Mesendoderm (in vitro differentiated cells): ENCODE results near the gene DCXR.

Experiments used
- DNase-seq: peaks from one replicate; pipeline ENCODE4 v3.0.0; 2013
- H2AK5ac ChIP-seq: 2 replicates; pipeline ENCODE4 v1.6.1; 2013; ENCODE audit warnings: low read length, inconsistent platforms
- H2BK120ac ChIP-seq: 2 replicates; pipeline ENCODE4 v1.6.1; 2013; ENCODE audit warnings: low read depth, mild to moderate bottlenecking, low read length, moderate library complexity, mixed read lengths
- H2BK15ac ChIP-seq: replicated peaks from 2 replicates; pipeline ENCODE4 v1.6.1; 2013; ENCODE audit warnings: low read depth, mild to moderate bottlenecking, moderate library complexity
- H2BK5ac ChIP-seq: 2 replicates; pipeline ENCODE4 v1.6.1; 2013; ENCODE audit warnings: low read length, inconsistent platforms
- H3K18ac ChIP-seq: 2 replicates; pipeline ENCODE4 v1.6.1; 2013; ENCODE audit warnings: mild to moderate bottlenecking, low read length, mixed read lengths
- H3K23ac ChIP-seq: one replicate; pipeline ENCODE4 v1.6.1; 2013; ENCODE audit warnings: low read length
- H3K27ac ChIP-seq: 2 replicates; pipeline ENCODE4 v1.5.1; 2013; ENCODE audit warnings: low read depth, mild to moderate bottlenecking, inconsistent platforms, low read length, moderate library complexity
- H3K27me3 ChIP-seq: 2 replicates; pipeline ENCODE4 v1.6.1; 2013; ENCODE audit warnings: low read length, control low read depth, mild to moderate bottlenecking, inconsistent platforms; ENCODE audit not compliant: insufficient read depth, poor library complexity
- H3K36me3 ChIP-seq: 2 replicates; pipeline ENCODE4 v1.6.1; 2013; ENCODE audit warnings: low read length, inconsistent platforms; ENCODE audit not compliant: control insufficient read depth, insufficient read depth
- H3K4ac ChIP-seq: one replicate; pipeline ENCODE4 v1.6.1; 2013; ENCODE audit warnings: low read depth, mild to moderate bottlenecking, low read length, moderate library complexity
- H3K4me1 ChIP-seq: 2 replicates; pipeline ENCODE4 v1.6.1; 2013; ENCODE audit warnings: low read depth, low read length, inconsistent platforms; ENCODE audit not compliant: control insufficient read depth
- H3K4me2 ChIP-seq: 2 replicates; pipeline ENCODE4 v1.6.1; 2013; ENCODE audit warnings: low read length
- H3K4me3 ChIP-seq: 2 replicates; pipeline ENCODE4 v1.5.1; 2013; ENCODE audit warnings: mild to moderate bottlenecking, low read length
- H3K56ac ChIP-seq: one replicate; pipeline ENCODE4 v1.6.1; 2013; ENCODE audit warnings: low read length
- H3K79me1 ChIP-seq: 2 replicates; pipeline ENCODE4 v1.6.1; 2013; ENCODE audit warnings: low read length, inconsistent platforms
- H3K79me2 ChIP-seq: 2 replicates; pipeline ENCODE4 v1.6.1; 2013; ENCODE audit warnings: mild to moderate bottlenecking, low read length; ENCODE audit not compliant: control insufficient read depth, insufficient read depth
- H3K9ac ChIP-seq: 2 replicates; pipeline ENCODE4 v1.6.1; 2013; ENCODE audit warnings: low read length, inconsistent platforms
- H4K5ac ChIP-seq: one replicate; pipeline ENCODE4 v1.6.1; 2013; ENCODE audit warnings: low read length
- H4K8ac ChIP-seq: one replicate; pipeline ENCODE4 v1.6.1; 2013; ENCODE audit warnings: low read depth, mild to moderate bottlenecking, control low read depth, low read length, moderate library complexity
- WGBS: extraction: QIAGEN DNeasy Blood & Tissue Kit; methylation state at CpG from one replicate; pipeline ENCODE4 v1.1.7; 2013; ENCODE audit warnings: low lambda C conversion rate, missing lambda C conversion rate; ENCODE audit not compliant: insufficient coverage; ENCODE audit errors: extremely low coverage; 5-methylcytosine and 5-hydroxymethylcytosine counted together

The DCXR gene

DNA sequence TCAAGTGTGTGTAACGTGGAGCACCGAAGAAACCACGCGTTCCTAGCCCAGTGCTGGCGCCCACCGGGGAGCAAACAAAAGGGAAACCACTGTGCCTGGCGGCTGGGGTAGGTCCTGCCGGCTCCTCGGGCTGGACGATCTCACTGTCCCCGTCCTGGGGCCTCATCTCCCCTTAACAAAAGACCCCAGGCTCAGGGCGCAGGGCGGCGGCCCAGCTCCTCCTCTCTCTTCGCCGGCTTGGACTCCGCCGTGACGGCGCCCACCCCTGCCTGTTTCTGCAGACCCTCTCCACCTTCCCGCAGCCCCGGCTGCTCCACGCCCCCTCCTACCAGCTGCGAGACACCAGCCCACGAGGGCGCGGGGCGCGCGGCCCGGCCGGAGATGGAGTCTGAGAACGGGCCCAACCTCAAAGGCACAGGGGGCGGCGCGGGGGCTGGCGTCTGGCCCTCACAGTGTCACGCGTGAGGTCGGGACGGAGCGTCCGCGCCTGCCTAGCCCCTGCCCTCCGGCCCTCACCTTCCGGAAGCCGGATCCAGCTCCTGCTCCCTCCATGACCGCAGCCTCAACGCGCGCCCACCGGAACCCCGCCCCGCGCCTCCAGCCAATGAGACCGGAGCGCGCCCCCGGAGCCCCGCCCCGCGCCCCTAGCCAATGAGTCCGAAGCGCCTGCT is 15.1 kb downstream of the DCXR start, which contains the start of gene CENPX:
CENPX (minus strand) TSS at position 569 of the 671 bp plus-strand sequence; CDS start at position 552, 17 bp downstream.
- Histone ChIP-seq H3K23ac (peak within 1 kb of the TSS; percentile 80), H3K36me3 (no peaks in the 10 kb centered on the region), H3K27me3 (no peaks in the 10 kb centered on the region), H3K4me1 (no peaks in the 10 kb centered on the region), H3K9ac (peak within 1 kb of the TSS; percentile 96), H3K4ac (no peak within 1 kb of the TSS), H3K27ac (no peak within 1 kb of the TSS), H3K79me2 (peaks cover 8% of the 10 kb centered on the region), H3K4me3 (peak within 1 kb of the TSS; percentile 91), H2BK5ac (no peak within 1 kb of the TSS), H2AK5ac (peak within 1 kb of the TSS; percentile 38), H2BK120ac (no peak within 1 kb of the TSS), H4K5ac (no peak within 1 kb of the TSS), H2BK15ac (no peak within 1 kb of the TSS), H4K8ac (no peak within 1 kb of the TSS), H3K79me1 (peaks cover 8% of the 10 kb centered on the region), H3K18ac (peak within 1 kb of the TSS; percentile 11), H3K56ac (peak within 1 kb of the TSS; percentile 98), H3K4me2 (peak within 1 kb of the TSS; percentile 98)
- WGBS, result no CpG with 5 or more reads among the region's 64 CpGs
- no peak for DNase-seq

DNA sequence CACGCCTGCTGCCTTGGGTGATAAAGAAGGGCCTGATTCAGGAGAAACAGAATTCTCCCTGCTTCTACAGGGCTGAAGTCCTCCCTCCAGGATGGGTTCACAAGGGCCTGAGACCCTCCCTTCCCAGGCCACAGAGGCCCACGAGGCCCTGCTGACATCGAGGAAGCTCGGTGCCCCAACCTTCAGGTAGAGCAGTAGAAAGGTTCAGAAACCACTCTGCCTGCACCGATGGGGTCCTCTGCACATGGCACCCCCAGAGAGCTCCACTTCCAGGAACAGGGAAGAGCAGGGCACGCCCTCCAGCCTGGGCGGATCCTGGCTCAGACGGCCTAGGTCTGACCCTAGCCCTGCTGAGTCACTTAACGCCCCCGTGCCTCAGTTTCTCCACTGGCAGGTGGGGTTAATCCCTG is 15.6 kb downstream of the DCXR start:
- Histone ChIP-seq H3K4me2 (peak overlapping the region; percentile 82), H2AK5ac (peak overlapping the region; percentile 38), H3K4ac (no peak overlapping the region), H3K4me1 (no peaks in the 10 kb centered on the region), H3K79me1 (peaks cover 8% of the 10 kb centered on the region), H3K27ac (no peak overlapping the region), H2BK5ac (no peak overlapping the region), H3K23ac (peak overlapping the region; percentile 80), H3K27me3 (no peaks in the 10 kb centered on the region), H2BK120ac (no peak overlapping the region), H3K56ac (peak overlapping the region; percentile 98), H3K18ac (no peak overlapping the region), H3K36me3 (no peaks in the 10 kb centered on the region), H3K4me3 (peak overlapping the region; percentile 91), H2BK15ac (no peak overlapping the region), H4K8ac (no peak overlapping the region), H3K9ac (peak overlapping the region; percentile 96), H4K5ac (no peak overlapping the region), H3K79me2 (peaks cover 8% of the 10 kb centered on the region)
- WGBS, result no CpG with 5 or more reads among the region's 10 CpGs
- DNase-seq, result no peak

DNA sequence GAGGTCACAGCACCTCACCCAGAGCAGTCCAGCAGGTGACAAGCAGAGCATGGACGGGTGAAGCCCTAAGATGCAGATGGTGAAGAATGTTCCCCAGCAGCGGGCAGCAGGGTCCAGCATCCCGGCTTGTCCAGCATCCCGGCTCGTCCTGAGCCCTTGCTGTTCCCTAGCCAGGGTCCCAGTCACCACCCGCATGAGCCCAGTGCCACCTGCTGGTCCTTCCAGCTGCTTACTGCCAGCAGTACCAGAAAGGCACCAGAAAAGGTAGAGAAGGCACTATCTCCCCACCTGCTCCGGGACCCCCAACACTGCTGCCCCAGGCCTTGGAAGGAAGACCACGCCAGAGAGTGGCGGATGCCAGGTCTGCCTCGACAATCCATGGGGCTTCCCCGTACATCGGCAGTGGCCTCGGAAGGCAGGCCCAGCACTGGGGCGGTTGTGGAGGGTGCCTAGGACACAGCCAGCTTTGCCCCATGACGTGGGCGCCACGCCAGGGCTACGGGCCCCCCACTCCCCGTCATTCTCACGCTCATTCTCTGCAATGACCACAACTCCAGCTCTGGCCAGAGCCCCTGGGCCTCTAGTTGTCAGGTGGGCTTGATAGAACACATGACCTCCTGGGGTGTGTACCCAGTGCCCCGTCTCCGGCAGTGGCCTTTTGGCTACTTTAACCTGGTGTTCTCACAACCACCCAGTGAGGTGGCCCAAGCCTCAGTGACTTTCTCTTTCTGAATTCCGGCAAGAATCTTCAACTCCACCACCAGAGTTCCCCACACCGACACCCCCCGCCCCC is 16.2 kb downstream of the DCXR start:
- H4K5ac ChIP-seq, result no peak overlapping the region
- no CpG with 5 or more reads among the region's 25 CpGs for WGBS
- no peak overlapping the region for H2BK120ac ChIP-seq
- peak overlapping the region; percentile 82 for H3K4me2 ChIP-seq
- no peaks in the 10 kb centered on the region for H3K4me1 ChIP-seq
- H3K27me3 ChIP-seq, result no peaks in the 10 kb centered on the region
- H3K23ac ChIP-seq, result no peak overlapping the region
- no peak overlapping the region for H3K4ac ChIP-seq
- H2BK5ac ChIP-seq, result no peak overlapping the region
- H3K79me2 ChIP-seq, result peaks cover 8% of the 10 kb centered on the region
- H3K36me3 ChIP-seq, result no peaks in the 10 kb centered on the region
- DNase-seq, result peak; percentile 64
- peak overlapping the region; percentile 98 for H3K56ac ChIP-seq
- H2AK5ac ChIP-seq, result no peak overlapping the region
- no peak overlapping the region for H3K27ac ChIP-seq
- H3K18ac ChIP-seq, result no peak overlapping the region
- no peak overlapping the region for H4K8ac ChIP-seq
- peak overlapping the region; percentile 96 for H3K9ac ChIP-seq
- no peak overlapping the region for H3K4me3 ChIP-seq
- peaks cover 8% of the 10 kb centered on the region for H3K79me1 ChIP-seq
- H2BK15ac ChIP-seq, result no peak overlapping the region

GRCh38 chr17:82020572-82021106 is 16.9 kb downstream of the DCXR start:
- Histone ChIP-seq H3K4me3 (no peak overlapping the region), H3K4ac (no peak overlapping the region), H3K23ac (no peak overlapping the region), H2BK15ac (no peak overlapping the region), H3K27me3 (no peaks in the 10 kb centered on the region), H2BK5ac (no peak overlapping the region), H3K27ac (no peak overlapping the region), H4K8ac (no peak overlapping the region), H3K79me1 (peaks cover 8% of the 10 kb centered on the region), H3K9ac (no peak overlapping the region), H3K4me2 (no peak overlapping the region), H3K79me2 (peaks cover 8% of the 10 kb centered on the region), H3K36me3 (no peaks in the 10 kb centered on the region), H2AK5ac (no peak overlapping the region), H4K5ac (no peak overlapping the region), H3K18ac (no peak overlapping the region), H3K4me1 (no peaks in the 10 kb centered on the region), H2BK120ac (no peak overlapping the region), H3K56ac (no peak overlapping the region)
- WGBS, result no CpG with 5 or more reads among the region's 14 CpGs
- no peak for DNase-seq

- Histone ChIP-seq H3K4me3 (no peak overlapping the region), H2BK5ac (no peak overlapping the region), H2BK15ac (no peak overlapping the region), H3K27me3 (no peaks in the 10 kb centered on the region), H4K5ac (no peak overlapping the region), H3K18ac (no peak overlapping the region), H3K23ac (no peak overlapping the region), H3K79me1 (peaks cover 8% of the 10 kb centered on the region), H3K4me2 (no peak overlapping the region), H3K56ac (no peak overlapping the region), H3K9ac (no peak overlapping the region), H3K4ac (no peak overlapping the region), H3K79me2 (peaks cover 8% of the 10 kb centered on the region), H2BK120ac (no peak overlapping the region), H3K36me3 (no peaks in the 10 kb centered on the region), H3K27ac (no peak overlapping the region), H4K8ac (no peak overlapping the region), H2AK5ac (no peak overlapping the region), H3K4me1 (no peaks in the 10 kb centered on the region)
- WGBS, result no CpG with 5 or more reads among the region's 34 CpGs
- peak; percentile 75 for DNase-seq
Observed at GRCh38 chr17:82019690-82020571, 17.6 kb downstream of the DCXR start.
